HepG2 (cell line): ENCODE data around the gene KHDC1. TPM values are rescaled to one million over a fixed set of nuclear protein-coding genes. Genes with fewer than 3 reads are reported as not detected.

Source experiments
- ATAC-seq: fragments of 200-7000 bp; cut with Tn5 transposase; 3 replicates; pipeline ENCODE4 v1.9.1; 2020; ENCODE audit warnings: mild to moderate bottlenecking, moderate library complexity
- BruUV-seq: library from RNA; stranded (reverse); fragments of 400-500 nt; replicated peaks from 2 replicates; lab custom pipeline; 2021; lab: Mats Ljungman, UMichigan
- CTCF ChIA-PET: fragments of 300-600 bp; formaldehyde crosslinking; extraction: SDS; loops from one replicate; lab custom pipeline; 2021; ENCODE audit warnings: low total read pairs, inconsistent platforms, low intra/inter-chr PET ratio; lab: Yijun Ruan, JAX
- POLR2A ChIA-PET: fragments of 350-600 bp; sonication (Branson Sonifier 250); formaldehyde crosslinking; loops from one replicate; lab custom pipeline; 2020; ENCODE audit warnings: antibody characterized with exemption, inconsistent platforms; lab: Yijun Ruan, JAX
- DNase-seq: peaks from one replicate; pipeline ENCODE4 v3.0.0-alpha.2; 2015; ENCODE audit warnings: low spot score
- FAIRE-seq: peaks from 3 replicates; lab custom pipeline; 2011; peaks lifted over from hg19 to GRCh38; lab: Jason Lieb, UNC
- H2AFZ ChIP-seq: one replicate; pipeline ENCODE4 v1.6.1; 2011; ENCODE audit warnings: low read length, inconsistent platforms
- H3K27ac ChIP-seq: fragments of 300-600 bp; 3 replicates; pipeline ENCODE4 v1.8.0; 2011; ENCODE audit warnings: mixed run types, mild to moderate bottlenecking, mixed read lengths, low read length, inconsistent platforms; ENCODE audit not compliant: insufficient read depth; ENCODE audit errors: extremely low read length
- H3K27me3 ChIP-seq, 2 experiments: fragments of 200-600 bp in 1 of 2; 2 replicates in 1 of 2; 3 replicates in 1 of 2; pipeline versions ENCODE4 v1.6.0 to v1.8.0; 2011; ENCODE audit warnings: low read length in 2 of 2, mild to moderate bottlenecking in 2 of 2, moderate library complexity in 2 of 2, inconsistent platforms in 1 of 2; ENCODE audit not compliant: insufficient read depth in 2 of 2, control insufficient read depth in 1 of 2
- H3K36me3 ChIP-seq, 2 experiments: fragments of 200-600 bp in 1 of 2; replicated peaks in 1 of 2; 2 replicates in 1 of 2; 3 replicates in 1 of 2; pipeline versions ENCODE4 v1.5.1 to v1.8.0; 2011; ENCODE audit warnings: low read length in 2 of 2, inconsistent platforms in 1 of 2; ENCODE audit not compliant: insufficient read depth in 2 of 2, control insufficient read depth in 1 of 2
- H3K4me1 ChIP-seq: 2 replicates; pipeline ENCODE4 v1.5.1; 2012; ENCODE audit warnings: low read length, inconsistent platforms; ENCODE audit not compliant: insufficient read depth
- H3K4me2 ChIP-seq: 2 replicates; pipeline ENCODE4 v1.6.0; 2011; ENCODE audit warnings: low read depth, low read length, inconsistent platforms
- H3K4me3 ChIP-seq, 3 experiments: fragments of 200-600 bp in 1 of 3; sonication (generic), shearing (Covaris generic) in 1 of 3; replicated peaks in 1 of 3; 2 replicates each; pipeline ENCODE4 v1.5.1; 2011 to 2016; ENCODE audit warnings: low read length in 3 of 3, inconsistent platforms in 2 of 3, low read depth in 2 of 3, mild to moderate bottlenecking in 2 of 3, control low read depth in 1 of 3, mixed read lengths in 1 of 3; ENCODE audit not compliant: insufficient read depth in 1 of 3
- H3K79me2 ChIP-seq: one replicate; pipeline ENCODE4 v1.6.1; 2011; ENCODE audit warnings: low read length, inconsistent platforms; ENCODE audit not compliant: insufficient read depth
- H3K9ac ChIP-seq: 2 replicates; pipeline ENCODE4 v1.6.0; 2011; ENCODE audit warnings: mild to moderate bottlenecking, low read depth, low read length, inconsistent platforms; ENCODE audit not compliant: insufficient read depth
- H3K9me3 ChIP-seq: 2 replicates; pipeline ENCODE4 v1.5.1; 2012; ENCODE audit warnings: mild to moderate bottlenecking, low read length
- H4K20me1 ChIP-seq: 2 replicates; pipeline ENCODE4 v1.6.0; 2011; ENCODE audit warnings: inconsistent platforms, mild to moderate bottlenecking, low read length, moderate library complexity; ENCODE audit not compliant: insufficient read depth
- DDIT3 ChIP-seq: sonication (generic); formaldehyde crosslinking; IDR thresholded peaks from 2 replicates; pipeline ENCODE4 v1.4.0; 2020; ENCODE audit warnings: mild to moderate bottlenecking, missing genetic modification reagents
- ETV5 ChIP-seq: IDR thresholded peaks from 2 replicates; pipeline ENCODE4 v1.6.1; 2018; ENCODE audit warnings: missing biosample characterization, missing genetic modification reagents, inconsistent platforms, borderline replicate concordance
- MED1 ChIP-seq: sonication (generic); formaldehyde crosslinking; IDR thresholded peaks from 2 replicates; pipeline ENCODE4 v1.4.0; 2020; ENCODE audit warnings: missing genetic modification reagents
- MEF2D ChIP-seq: sonication (generic); formaldehyde crosslinking; IDR thresholded peaks from 2 replicates; pipeline ENCODE4 v1.5.1; 2020; ENCODE audit warnings: mild to moderate bottlenecking, missing genetic modification reagents
- NONO ChIP-seq, 2 experiments: fragments of 450-650 bp in 1 of 2; sonication (generic) in 1 of 2; formaldehyde crosslinking in 1 of 2; IDR thresholded peaks in 1 of 2; conservative IDR thresholded peaks in 1 of 2; 2 replicates each; pipeline versions ENCODE4 v1.6.1 to v1.8.0; 2017 to 2022; ENCODE audit warnings: mild to moderate bottlenecking in 1 of 2, missing genetic modification reagents in 1 of 2, moderate library complexity in 1 of 2
- POLR2AphosphoS5 ChIP-seq: IDR thresholded peaks from 2 replicates; pipeline ENCODE4 v1.6.1; 2012; ENCODE audit warnings: low read depth, low read length
- TIGD3 ChIP-seq: sonication (generic); formaldehyde crosslinking; IDR thresholded peaks from 2 replicates; pipeline ENCODE4 v1.5.1; 2020; ENCODE audit warnings: mild to moderate bottlenecking, missing genetic modification reagents, borderline replicate concordance
- ZBTB43 ChIP-seq: sonication (generic); formaldehyde crosslinking; conservative IDR thresholded peaks from 2 replicates; pipeline ENCODE4 v1.4.0; 2020; ENCODE audit warnings: missing genetic modification reagents
- ZBTB49 ChIP-seq: sonication (generic); formaldehyde crosslinking; IDR thresholded peaks from 2 replicates; pipeline ENCODE4 v1.4.0; 2020; ENCODE audit warnings: missing genetic modification reagents, borderline replicate concordance
- ZFP41 ChIP-seq: sonication (generic); formaldehyde crosslinking; IDR thresholded peaks from 2 replicates; pipeline ENCODE4 v1.4.0; 2020; ENCODE audit warnings: mild to moderate bottlenecking, missing genetic modification reagents, borderline replicate concordance
- ZKSCAN8 ChIP-seq: IDR thresholded peaks from 2 replicates; pipeline ENCODE4 v1.6.1; 2016; ENCODE audit warnings: borderline replicate concordance, missing genetic modification reagents, missing compliant biosample characterization
- ZNF788 ChIP-seq: sonication (generic); formaldehyde crosslinking; IDR thresholded peaks from 2 replicates; pipeline ENCODE4 v1.5.0; 2020; ENCODE audit warnings: mild to moderate bottlenecking, missing genetic modification reagents, borderline replicate concordance
- WGBS: methylation state at CpG from one replicate; pipeline ENCODE4 v1.1.6; 2017; ENCODE audit warnings: low lambda C conversion rate; 5-methylcytosine and 5-hydroxymethylcytosine counted together
- in situ Hi-C: cut with HindIII; loops from 2 replicates; pipeline ENCODE4 v1.10.0; 2017; ENCODE audit warnings: low pct_unique_long_range_greater_than_20kb; ENCODE audit not compliant: extremely low pct_ligation_motif_present
- intact Hi-C: fragments of 100-400 bp; cut with micrococcal nuclease; formaldehyde crosslinking; loops from one replicate; pipeline ENCODE4 v1.10.0; 2022; ENCODE audit not compliant: unreplicated experiment
- polyA plus RNA-seq, 8 experiments: library from polyadenylated mRNA; depleted of rRNA in 3 of 8; stranded (reverse) in 7 of 8; unstranded in 1 of 8; fragments of >200 nt; fragmentation: Illumina TruSeq in 4 of 8; extraction: Trizol in 4 of 8; gene quantifications; 2 replicates each; pipeline versions ENCODE4 v1.2.1 to v1.2.3, GENCODE V29; 2011 to 2016; ENCODE audit warnings: low read depth in 4 of 8, missing spikeins in 1 of 8, mixed read lengths in 1 of 8; ENCODE audit not compliant: insufficient read depth in 1 of 8
- total RNA-seq, 5 experiments: library from RNA; depleted of rRNA; stranded (reverse); fragments of >200 nt; fragmentation: Illumina TruSeq; extraction: Trizol; gene quantifications; 2 replicates each; pipeline ENCODE4 v1.2.3, GENCODE V29; 2016; ENCODE audit warnings: low read depth in 1 of 5

KHDC1 gene
- total and polyA plus RNA-seq, 2 of the 13 experiments (the other 11 are each of a cell fraction or from before 2014, with no cell fraction given): not detected

- H3K36me3 ChIP-seq: no peaks in the 10 kb centered on the region
- no peak for TF ChIP-seq DDIT3 (CRISPR knock-in tag)
- TF ChIP-seq ZFP41 (CRISPR knock-in tag): no peak
- TF ChIP-seq MED1 (CRISPR knock-in tag): no peak
- TF ChIP-seq ZKSCAN8: no peak
- no peak for TF ChIP-seq ZBTB49 (CRISPR knock-in tag)
- no peak for TF ChIP-seq ZNF788
- TF ChIP-seq TIGD3 (CRISPR knock-in tag): no peak
- TF ChIP-seq ZBTB43 (CRISPR knock-in tag): no peak
- TF ChIP-seq NONO (IDR thresholded peaks at IDR 0.05): no peak
- TF ChIP-seq NONO (CRISPR knock-in tag; conservative IDR thresholded peaks at IDR 0.05): no peak
- TF ChIP-seq ETV5 (CRISPR knock-in tag): no peak
- no peak for TF ChIP-seq POLR2AphosphoS5
- no peak for TF ChIP-seq MEF2D (CRISPR knock-in tag)
- TF ChIP-seq, all 625 proteins: peak for 0
- intact Hi-C loops (no loop called here), in situ Hi-C loops (no loop called here)
- no peaks in the 10 kb centered on the region for H4K20me1 ChIP-seq
- H3K9ac ChIP-seq: no peak overlapping the region
- FAIRE-seq (no peak), DNase-seq (no peak), ATAC-seq (no peak)
- POLR2A ChIA-PET: no interaction called here
- H2AFZ ChIP-seq: no peak overlapping the region
- H3K27ac ChIP-seq: no peak overlapping the region
- H3K9me3 ChIP-seq: no peaks in the 10 kb centered on the region
- H3K4me2 ChIP-seq: no peak overlapping the region
- CTCF ChIA-PET: no interaction called here
- peaks cover 0 to 4% of the 10 kb centered on the region in 2 experiments; a peak in 2 of 5 replicates for H3K27me3 ChIP-seq
- no peaks in the 10 kb centered on the region for H3K4me1 ChIP-seq
- no TSS peak for BruUV-seq
- WGBS: 2% methylated on average over 5 of the region's 5 CpGs
- no peaks in the 10 kb centered on the region for H3K79me2 ChIP-seq
- no peak overlapping the region for H3K4me3 ChIP-seq
Measured at GRCh38 chr6:73282871-73283270, 19.9 kb upstream of the KHDC1 start.
